Measurements from ENCODE around the gene VPS18.

DNA sequence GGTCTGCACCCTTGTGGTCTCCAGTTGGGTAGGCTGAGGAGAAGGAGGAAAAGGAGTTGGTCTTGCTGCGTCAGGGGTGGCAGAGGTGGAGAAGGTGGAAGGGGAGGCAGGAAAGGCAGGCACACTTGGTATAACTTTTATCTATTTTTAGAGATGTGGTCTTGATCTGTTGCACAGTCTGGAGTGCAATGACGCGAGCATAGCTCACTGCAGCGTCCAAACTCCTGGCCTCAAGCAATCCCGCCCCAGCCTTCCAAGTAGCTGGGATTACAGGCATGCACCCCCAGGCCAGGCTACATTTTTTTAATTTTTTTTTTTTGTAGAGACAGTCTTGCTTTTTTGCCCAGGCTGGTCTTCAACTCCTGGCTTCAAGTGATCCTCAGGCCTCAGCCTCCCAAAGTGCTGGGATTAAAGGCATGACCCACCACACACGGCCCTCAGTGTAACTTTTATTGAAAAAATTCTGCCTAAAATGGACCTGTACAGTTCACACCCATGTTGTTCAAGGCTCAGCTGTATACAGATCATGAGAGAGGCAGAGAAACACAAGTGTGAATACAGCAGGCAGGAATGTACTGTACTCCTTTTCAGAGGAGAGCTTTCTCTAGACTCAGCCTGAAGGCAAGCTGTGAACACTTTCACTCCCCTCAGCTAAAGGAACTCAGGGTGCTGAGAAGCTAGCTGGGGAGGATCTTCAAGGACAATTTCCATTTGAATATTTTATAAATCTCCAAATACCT, 18.1 kb upstream of the VPS18 start:
- TF ChIP-seq, protein P1, sequence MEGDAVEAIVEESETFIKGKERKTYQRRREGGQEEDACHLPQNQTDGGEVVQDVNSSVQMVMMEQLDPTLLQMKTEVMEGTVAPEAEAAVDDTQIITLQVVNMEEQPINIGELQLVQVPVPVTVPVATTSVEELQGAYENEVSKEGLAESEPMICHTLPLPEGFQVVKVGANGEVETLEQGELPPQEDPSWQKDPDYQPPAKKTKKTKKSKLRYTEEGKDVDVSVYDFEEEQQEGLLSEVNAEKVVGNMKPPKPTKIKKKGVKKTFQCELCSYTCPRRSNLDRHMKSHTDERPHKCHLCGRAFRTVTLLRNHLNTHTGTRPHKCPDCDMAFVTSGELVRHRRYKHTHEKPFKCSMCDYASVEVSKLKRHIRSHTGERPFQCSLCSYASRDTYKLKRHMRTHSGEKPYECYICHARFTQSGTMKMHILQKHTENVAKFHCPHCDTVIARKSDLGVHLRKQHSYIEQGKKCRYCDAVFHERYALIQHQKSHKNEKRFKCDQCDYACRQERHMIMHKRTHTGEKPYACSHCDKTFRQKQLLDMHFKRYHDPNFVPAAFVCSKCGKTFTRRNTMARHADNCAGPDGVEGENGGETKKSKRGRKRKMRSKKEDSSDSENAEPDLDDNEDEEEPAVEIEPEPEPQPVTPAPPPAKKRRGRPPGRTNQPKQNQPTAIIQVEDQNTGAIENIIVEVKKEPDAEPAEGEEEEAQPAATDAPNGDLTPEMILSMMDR (IDR thresholded peaks at IDR 0.05; ENCODE audit: low read depth, low read length), result no peak
- no peak for TF ChIP-seq EZH2phosphoT487 (IDR thresholded peaks at IDR 0.05; ENCODE audit: low read depth)

Measured in OCI-LY3 (cell line).